ENCODE measurements around the gene SLC6A3.

The SLC6A3 gene

GRCh38 chr5:1405539-1406530 lies 39.4 kb downstream of the SLC6A3 start:
- DNase-seq (ENCODE audit: extremely low read depth, low read depth) = no peak
- no peak for TF ChIP-seq CTCF (IDR thresholded peaks at IDR 0.05; ENCODE audit: low read depth, low read length)

DNA sequence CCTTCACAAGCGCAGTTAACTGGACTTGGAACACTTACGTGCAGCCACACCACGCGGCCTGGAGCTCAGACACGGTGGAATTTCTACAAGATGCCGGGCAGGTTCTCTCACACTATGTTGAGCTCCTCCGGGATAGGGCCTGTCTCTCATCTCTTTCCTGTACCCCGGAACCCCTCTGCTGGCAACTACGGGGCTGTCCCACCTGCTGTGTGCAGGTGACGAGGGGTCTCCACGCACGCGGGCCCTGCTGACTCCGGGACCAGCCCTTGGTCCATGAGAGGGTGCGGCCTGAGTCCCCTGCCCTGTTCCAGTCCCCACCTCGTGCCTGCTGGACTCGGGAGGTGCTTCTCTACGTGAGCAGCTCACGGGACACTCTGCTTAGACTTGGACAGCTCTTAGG lies 40.1 kb downstream of the SLC6A3 start:
- TF ChIP-seq CTCF (IDR thresholded peaks at IDR 0.05; ENCODE audit: low read depth, low read length) = no peak
- no peak for DNase-seq (ENCODE audit: extremely low read depth, low read depth)

- TF ChIP-seq CTCF (IDR thresholded peaks at IDR 0.05; ENCODE audit: low read depth, low read length) = no peak
- no peak for DNase-seq (ENCODE audit: extremely low read depth, low read depth)
Observed at GRCh38 chr5:1404062-1404461, 41.2 kb downstream of the SLC6A3 start.

- no peak for DNase-seq (ENCODE audit: extremely low read depth, low read depth)
- no peak for TF ChIP-seq CTCF (IDR thresholded peaks at IDR 0.05; ENCODE audit: low read depth, low read length)
Observed at GRCh38 chr5:1402611-1403255, 42.5 kb downstream of the SLC6A3 start.

- TF ChIP-seq CTCF (IDR thresholded peaks at IDR 0.05; ENCODE audit: low read depth, low read length) = no peak
- no peak for DNase-seq (ENCODE audit: extremely low read depth, low read depth)
Observed at GRCh38 chr5:1401536-1402138, 43.6 kb downstream of the SLC6A3 start.

DNA sequence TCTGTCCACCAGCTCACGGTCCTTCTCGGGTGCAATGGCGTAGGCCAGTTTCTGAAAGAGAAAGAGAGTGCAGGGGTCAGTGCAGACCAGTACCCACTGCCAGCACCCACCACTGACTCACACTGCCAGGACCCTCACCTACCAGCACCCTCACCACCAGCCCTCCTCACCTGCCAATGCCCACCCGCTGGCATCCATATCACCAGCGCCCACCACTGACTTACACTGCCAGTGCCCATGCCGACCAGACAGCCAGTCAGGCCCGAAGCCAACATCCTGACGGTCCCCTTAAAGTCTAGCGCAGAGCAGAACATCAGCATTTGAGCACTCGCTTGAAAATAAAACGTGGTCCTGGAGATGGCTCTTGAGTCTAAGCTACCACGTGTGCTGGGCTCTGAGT lies 44.3 kb downstream of the SLC6A3 start:
- TF ChIP-seq CTCF (IDR thresholded peaks at IDR 0.05; ENCODE audit: low read depth, low read length) = no peak
- no peak for DNase-seq (ENCODE audit: extremely low read depth, low read depth)

Data from AG09319 (cell line).